Measurements from ENCODE around the gene LIN54.
"Not testable (repeated sequence)": the region's sequence is repeated elsewhere in the genome, so short reads cannot be mapped to it uniquely, and the experiment has no call there.

Gene LIN54

GRCh38 chr4:83012200-83012686 is 1.6 kb upstream of the LIN54 start:
- no peak for DNase-seq (ENCODE audit: low read depth)

- no peak for DNase-seq (ENCODE audit: low read depth)
These were observed 1.1 kb upstream of the LIN54 start for GRCh38 chr4:83011689-83012199.

GRCh38 chr4:83010111-83010521 is 507 bp downstream of the LIN54 start:
- DNase-seq (ENCODE audit: low read depth) = no peak

- no peak for DNase-seq (ENCODE audit: low read depth)
These were observed 1.1 kb downstream of the LIN54 start for GRCh38 chr4:83009529-83009928.

- not testable (repeated sequence) for DNase-seq (ENCODE audit: low read depth)
These were observed 7.4 kb downstream of the LIN54 start for GRCh38 chr4:83003044-83003791.

GRCh38 chr4:83002329-83002728 is 8.3 kb downstream of the LIN54 start:
- no peak for DNase-seq (ENCODE audit: low read depth)

- DNase-seq (ENCODE audit: low read depth) = no peak
These were observed 11.7 kb downstream of the LIN54 start for GRCh38 chr4:82998898-82999297.

GRCh38 chr4:82994834-82995233 is 15.8 kb downstream of the LIN54 start:
- DNase-seq (ENCODE audit: low read depth) = no peak

- no peak for DNase-seq (ENCODE audit: low read depth)
These were observed 20.8 kb downstream of the LIN54 start for GRCh38 chr4:82989575-82990429.

GRCh38 chr4:82988323-82988832 is 22.2 kb downstream of the LIN54 start:
- no peak for DNase-seq (ENCODE audit: low read depth)

- DNase-seq (ENCODE audit: low read depth) = not testable (repeated sequence)
These were observed 23.1 kb downstream of the LIN54 start for GRCh38 chr4:82987519-82987918.

- DNase-seq (ENCODE audit: low read depth) = no peak
These were observed 26.2 kb downstream of the LIN54 start for GRCh38 chr4:82984459-82984858.

- no peak for DNase-seq (ENCODE audit: low read depth)
These were observed 27.2 kb downstream of the LIN54 start for GRCh38 chr4:82983444-82983843.

GRCh38 chr4:82981138-82981537 is 29.5 kb downstream of the LIN54 start:
- DNase-seq (ENCODE audit: low read depth) = no peak

- no peak for DNase-seq (ENCODE audit: low read depth)
These were observed 34.8 kb downstream of the LIN54 start for GRCh38 chr4:82975792-82976191.

GRCh38 chr4:82969414-82969813 is 41.2 kb downstream of the LIN54 start:
- no peak for DNase-seq (ENCODE audit: low read depth)

- DNase-seq (ENCODE audit: low read depth) = no peak
These were observed 41.7 kb downstream of the LIN54 start for GRCh38 chr4:82968972-82969371.

GRCh38 chr4:82965763-82966162 is 44.9 kb downstream of the LIN54 start:
- no peak for DNase-seq (ENCODE audit: low read depth)

GRCh38 chr4:82957045-82957444 is 53.6 kb downstream of the LIN54 start:
- no peak for DNase-seq (ENCODE audit: low read depth)

GRCh38 chr4:82954212-82954611 is 56.4 kb downstream of the LIN54 start:
- no peak for DNase-seq (ENCODE audit: low read depth)

GRCh38 chr4:82951196-82951595 is 59.4 kb downstream of the LIN54 start:
- no peak for DNase-seq (ENCODE audit: low read depth)

GRCh38 chr4:82948647-82949204 is 61.9 kb downstream of the LIN54 start:
- no peak for DNase-seq (ENCODE audit: low read depth)

Data from stimulated activated CD8-positive, alpha-beta memory T cell treated with anti-CD3 and anti-CD28 coated beads, Interleukin-15, amount 100 ng/mL, for 1 hour (primary cell).